HEK293 (cell line): Measurements from ENCODE around the gene GATA2.

ENCODE experiments used
- BCL11A ChIP-seq: fragments of 450-650 bp; formaldehyde crosslinking; IDR thresholded peaks from 2 replicates; pipeline ENCODE4 v1.5.1; 2016; ENCODE audit warnings: low read depth, missing biosample characterization, missing genetic modification characterization
- ELK4 ChIP-seq: IDR thresholded peaks from 2 replicates; pipeline ENCODE4 v1.6.1; 2011; ENCODE audit warnings: mild to moderate bottlenecking, low read depth, low read length, borderline replicate concordance
- KLF10 ChIP-seq: fragments of 450-650 bp; IDR thresholded peaks from 2 replicates; pipeline ENCODE4 v1.5.1; 2018; ENCODE audit warnings: missing biosample characterization, mild to moderate bottlenecking, missing genetic modification characterization
- KLF7 ChIP-seq: fragments of 450-650 bp; formaldehyde crosslinking; IDR thresholded peaks from 2 replicates; pipeline ENCODE4 v1.5.1; 2016; ENCODE audit warnings: missing biosample characterization, missing genetic modification characterization, borderline replicate concordance
- KLF8 ChIP-seq: fragments of 450-650 bp; formaldehyde crosslinking; IDR thresholded peaks from 2 replicates; pipeline ENCODE4 v1.5.1; 2016; ENCODE audit warnings: missing biosample characterization, missing genetic modification characterization
- KLF9 ChIP-seq: fragments of 450-650 bp; formaldehyde crosslinking; IDR thresholded peaks from 2 replicates; pipeline ENCODE4 v1.5.1; 2016; ENCODE audit warnings: missing biosample characterization, missing genetic modification characterization, low read depth
- MEIS1 ChIP-seq: sonication (generic); formaldehyde crosslinking; IDR thresholded peaks from 2 replicates; pipeline ENCODE4 v1.8.1; 2022; ENCODE audit warnings: missing genetic modification reagents, mild to moderate bottlenecking, borderline replicate concordance
- PATZ1 ChIP-seq: fragments of 450-650 bp; formaldehyde crosslinking; IDR thresholded peaks from 2 replicates; pipeline ENCODE4 v1.5.1; 2016; ENCODE audit warnings: missing biosample characterization, missing genetic modification characterization
- REST ChIP-seq: fragments of 450-650 bp; formaldehyde crosslinking; IDR thresholded peaks from 2 replicates; pipeline ENCODE4 v1.5.1; 2016; ENCODE audit warnings: missing biosample characterization, missing genetic modification characterization
- SCRT1 ChIP-seq: fragments of 450-650 bp; formaldehyde crosslinking; IDR thresholded peaks from 2 replicates; pipeline ENCODE4 v1.5.1; 2016; ENCODE audit warnings: missing biosample characterization, missing genetic modification characterization, borderline replicate concordance
- SETDB1 ChIP-seq: IDR thresholded peaks from one replicate; pipeline ENCODE4 v1.6.1; 2017; ENCODE audit warnings: mild to moderate bottlenecking, low read length, moderate library complexity, mixed read lengths; ENCODE audit not compliant: insufficient read length
- TRIM28 ChIP-seq: IDR thresholded peaks from 2 replicates; pipeline ENCODE4 v1.6.1; 2011; ENCODE audit warnings: low read length, control low read depth, borderline replicate concordance
- ZBTB21 ChIP-seq: fragments of 450-650 bp; formaldehyde crosslinking; IDR thresholded peaks from 2 replicates; pipeline ENCODE4 v1.5.1; 2017; ENCODE audit warnings: missing biosample characterization, missing genetic modification characterization
- ZEB2 ChIP-seq: fragments of 450-650 bp; formaldehyde crosslinking; IDR thresholded peaks from 2 replicates; pipeline ENCODE4 v1.5.1; 2016; ENCODE audit warnings: missing biosample characterization, missing genetic modification characterization
- ZFHX2 ChIP-seq: fragments of 450-650 bp; formaldehyde crosslinking; conservative IDR thresholded peaks from 2 replicates; pipeline ENCODE4 v1.5.1; 2016; ENCODE audit warnings: missing biosample characterization, missing genetic modification characterization
- ZFP37 ChIP-seq: fragments of 450-650 bp; formaldehyde crosslinking; IDR thresholded peaks from 2 replicates; pipeline ENCODE4 v1.5.1; 2016; ENCODE audit warnings: missing biosample characterization, missing genetic modification characterization
- ZIC2 ChIP-seq: fragments of 450-650 bp; formaldehyde crosslinking; IDR thresholded peaks from 2 replicates; pipeline ENCODE4 v1.5.1; 2016; ENCODE audit warnings: missing biosample characterization, missing genetic modification characterization
- ZNF10 ChIP-seq: fragments of 450-650 bp; formaldehyde crosslinking; IDR thresholded peaks from 2 replicates; pipeline ENCODE4 v1.5.1; 2017; ENCODE audit warnings: missing biosample characterization, missing genetic modification characterization
- ZNF138 ChIP-seq: fragments of 450-650 bp; formaldehyde crosslinking; IDR thresholded peaks from 2 replicates; pipeline ENCODE4 v1.5.1; 2016; ENCODE audit warnings: missing biosample characterization, missing genetic modification characterization, borderline replicate concordance
- ZNF19 ChIP-seq: fragments of 450-650 bp; formaldehyde crosslinking; IDR thresholded peaks from 2 replicates; pipeline ENCODE4; 2016; ENCODE audit warnings: missing biosample characterization, missing genetic modification characterization, low read depth
- ZNF239 ChIP-seq: fragments of 450-650 bp; formaldehyde crosslinking; IDR thresholded peaks from 2 replicates; pipeline ENCODE4 v1.5.1; 2016; ENCODE audit warnings: missing biosample characterization, missing genetic modification characterization
- ZNF266 ChIP-seq: fragments of 450-650 bp; formaldehyde crosslinking; IDR thresholded peaks from 2 replicates; pipeline ENCODE4 v1.5.1; 2016; ENCODE audit warnings: missing biosample characterization, missing genetic modification characterization, low read depth
- ZNF335 ChIP-seq: fragments of 450-650 bp; formaldehyde crosslinking; conservative IDR thresholded peaks from 2 replicates; pipeline ENCODE4 v1.5.1; 2016; ENCODE audit warnings: missing biosample characterization, missing genetic modification characterization
- ZNF37A ChIP-seq: fragments of 450-650 bp; IDR thresholded peaks from 2 replicates; pipeline ENCODE4 v1.5.1; 2018; ENCODE audit warnings: missing biosample characterization, missing genetic modification characterization
- ZNF544 ChIP-seq: fragments of 450-650 bp; formaldehyde crosslinking; IDR thresholded peaks from 2 replicates; pipeline ENCODE4 v1.5.0; 2017; ENCODE audit warnings: missing biosample characterization, missing genetic modification characterization
- ZNF580 ChIP-seq: fragments of 450-650 bp; formaldehyde crosslinking; IDR thresholded peaks from 2 replicates; pipeline ENCODE4 v1.5.1; 2016; ENCODE audit warnings: missing biosample characterization, missing genetic modification characterization
- ZNF639 ChIP-seq: fragments of 450-650 bp; formaldehyde crosslinking; IDR thresholded peaks from 2 replicates; pipeline ENCODE4 v1.5.1; 2016; ENCODE audit warnings: missing biosample characterization, missing genetic modification characterization
- ZNF707 ChIP-seq: fragments of 450-650 bp; formaldehyde crosslinking; IDR thresholded peaks from 2 replicates; pipeline ENCODE4 v1.5.1; 2016; ENCODE audit warnings: missing biosample characterization, missing genetic modification characterization
- ZNF747 ChIP-seq: fragments of 450-650 bp; formaldehyde crosslinking; IDR thresholded peaks from 2 replicates; pipeline ENCODE4 v1.5.1; 2016; ENCODE audit warnings: missing biosample characterization, missing genetic modification characterization
- ZNF76 ChIP-seq: fragments of 450-650 bp; formaldehyde crosslinking; IDR thresholded peaks from 2 replicates; pipeline ENCODE4; 2016; ENCODE audit warnings: low read depth, missing biosample characterization, missing genetic modification characterization, borderline replicate concordance
- ZNF792 ChIP-seq: fragments of 450-650 bp; formaldehyde crosslinking; IDR thresholded peaks from 2 replicates; pipeline ENCODE4 v1.5.1; 2016; ENCODE audit warnings: missing biosample characterization, missing genetic modification characterization
- ZNF843 ChIP-seq: fragments of 450-650 bp; formaldehyde crosslinking; IDR thresholded peaks from 2 replicates; pipeline ENCODE4 v1.5.1; 2016; ENCODE audit warnings: missing biosample characterization, missing genetic modification characterization
- ZSCAN30 ChIP-seq: fragments of 450-650 bp; IDR thresholded peaks from 2 replicates; pipeline ENCODE4 v1.5.1; 2018; ENCODE audit warnings: missing biosample characterization, mild to moderate bottlenecking, missing genetic modification characterization, moderate library complexity

Gene GATA2

GRCh38 chr3:128489927-128490649 lies 2.9 kb downstream of the GATA2 start (continued):
- TF ChIP-seq REST (tag by site-specific recombination) (0 out of 2 replicates have a peak, but pooled peaks have one; percentile 12), ZNF266 (tag by site-specific recombination) (no peak), ZFHX2 (tag by site-specific recombination) (no peak), ZNF639 (tag by site-specific recombination) (no peak), ZNF580 (tag by site-specific recombination) (no peak), ELK4 (no peak), BCL11A (tag by site-specific recombination) (peak; percentile 29; the same call in 1 of the 2 replicates), ZNF747 (no peak), SETDB1 (no peak), ZIC2 (tag by site-specific recombination) (no peak), MEIS1 (CRISPR knock-in tag) (no peak), ZNF10 (tag by site-specific recombination) (no peak), KLF10 (tag by site-specific recombination) (no peak), KLF8 (tag by site-specific recombination) (no peak), ZNF19 (tag by site-specific recombination) (no peak), ZNF707 (tag by site-specific recombination) (no peak), ZSCAN30 (tag by site-specific recombination) (peak; percentile 25; the same call in 1 of the 2 replicates), ZNF76 (tag by site-specific recombination) (no peak), KLF7 (no peak), ZBTB21 (tag by site-specific recombination) (no peak), ZNF792 (tag by site-specific recombination) (no peak), ZNF138 (tag by site-specific recombination) (no peak), ZNF37A (tag by site-specific recombination) (no peak), SCRT1 (tag by site-specific recombination) (no peak), PATZ1 (tag by site-specific recombination) (peak; percentile 24; the same call in 1 of the 2 replicates), ZNF335 (tag by site-specific recombination) (peak; percentile 58), KLF9 (tag by site-specific recombination) (no peak), ZNF843 (tag by site-specific recombination) (no peak), ZEB2 (tag by site-specific recombination) (peak; percentile 74; the same call in 1 of the 2 replicates), ZNF239 (no peak), ZNF544 (tag by site-specific recombination) (no peak), TRIM28 (no peak), ZFP37 (tag by site-specific recombination) (no peak)
